HEK293 (cell line): ENCODE results near the gene POP7.
A peak's percentile ranks its signal among the peaks of the same experiment; 100 is the strongest.

Experiments
- BCL11B ChIP-seq: fragments of 450-650 bp; formaldehyde crosslinking; IDR thresholded peaks from 2 replicates; pipeline ENCODE4 v1.5.1; 2016; ENCODE audit warnings: low read depth, missing biosample characterization, missing genetic modification characterization
- EGR2 ChIP-seq: fragments of 450-650 bp; formaldehyde crosslinking; IDR thresholded peaks from 2 replicates; pipeline ENCODE4 v1.5.1; 2016; ENCODE audit warnings: low read depth, missing biosample characterization, missing genetic modification characterization
- GLIS1 ChIP-seq: fragments of 450-650 bp; formaldehyde crosslinking; IDR thresholded peaks from 2 replicates; pipeline ENCODE4 v1.5.1; 2016; ENCODE audit warnings: missing biosample characterization, missing genetic modification characterization
- HIC1 ChIP-seq: fragments of 450-650 bp; formaldehyde crosslinking; IDR thresholded peaks from 2 replicates; pipeline ENCODE4 v1.5.1; 2016; ENCODE audit warnings: missing biosample characterization, missing genetic modification characterization
- IKZF3 ChIP-seq: fragments of 450-650 bp; IDR thresholded peaks from 2 replicates; pipeline ENCODE4 v1.5.0; 2018; ENCODE audit warnings: missing biosample characterization, mild to moderate bottlenecking, missing genetic modification characterization, moderate library complexity
- KLF8 ChIP-seq: fragments of 450-650 bp; formaldehyde crosslinking; IDR thresholded peaks from 2 replicates; pipeline ENCODE4 v1.5.1; 2016; ENCODE audit warnings: missing biosample characterization, missing genetic modification characterization
- MYNN ChIP-seq: fragments of 450-650 bp; formaldehyde crosslinking; IDR thresholded peaks from 2 replicates; pipeline ENCODE4 v1.5.1; 2016; ENCODE audit warnings: missing biosample characterization, missing genetic modification characterization, borderline replicate concordance
- RBAK ChIP-seq: fragments of 450-650 bp; formaldehyde crosslinking; IDR thresholded peaks from 2 replicates; pipeline ENCODE4 v1.5.1; 2016; ENCODE audit warnings: missing biosample characterization, missing genetic modification characterization
- SALL2 ChIP-seq: fragments of 450-650 bp; formaldehyde crosslinking; IDR thresholded peaks from 2 replicates; pipeline ENCODE4 v1.5.0; 2017; ENCODE audit warnings: missing biosample characterization, mild to moderate bottlenecking, missing genetic modification characterization, borderline replicate concordance
- SCRT1 ChIP-seq: fragments of 450-650 bp; formaldehyde crosslinking; IDR thresholded peaks from 2 replicates; pipeline ENCODE4 v1.5.1; 2016; ENCODE audit warnings: missing biosample characterization, missing genetic modification characterization, borderline replicate concordance
- TSHZ1 ChIP-seq: fragments of 450-650 bp; formaldehyde crosslinking; IDR thresholded peaks from 2 replicates; pipeline ENCODE4 v1.5.1; 2016; ENCODE audit warnings: missing biosample characterization, missing genetic modification characterization, borderline replicate concordance
- YY1 ChIP-seq: fragments of 450-650 bp; formaldehyde crosslinking; IDR thresholded peaks from 2 replicates; pipeline ENCODE4 v1.5.1; 2018; ENCODE audit warnings: missing biosample characterization, missing genetic modification characterization
- ZBTB20 ChIP-seq: fragments of 450-650 bp; formaldehyde crosslinking; IDR thresholded peaks from 2 replicates; pipeline ENCODE4 v1.5.1; 2016; ENCODE audit warnings: missing biosample characterization, missing genetic modification characterization
- ZNF114 ChIP-seq: fragments of 450-650 bp; formaldehyde crosslinking; IDR thresholded peaks from 2 replicates; pipeline ENCODE4 v1.5.0; 2017; ENCODE audit warnings: missing biosample characterization, missing genetic modification characterization
- ZNF132 ChIP-seq: fragments of 450-650 bp; formaldehyde crosslinking; IDR thresholded peaks from 2 replicates; pipeline ENCODE4 v1.5.1; 2017; ENCODE audit warnings: missing biosample characterization, missing genetic modification characterization, borderline replicate concordance
- ZNF140 ChIP-seq: fragments of 450-650 bp; formaldehyde crosslinking; IDR thresholded peaks from 2 replicates; pipeline ENCODE4 v1.5.1; 2016; ENCODE audit warnings: missing biosample characterization, missing genetic modification characterization
- ZNF211 ChIP-seq: fragments of 450-650 bp; formaldehyde crosslinking; IDR thresholded peaks from 2 replicates; pipeline ENCODE4 v1.5.1; 2016; ENCODE audit warnings: low read depth, missing biosample characterization, missing genetic modification characterization
- ZNF37A ChIP-seq: fragments of 450-650 bp; IDR thresholded peaks from 2 replicates; pipeline ENCODE4 v1.5.1; 2018; ENCODE audit warnings: missing biosample characterization, missing genetic modification characterization
- ZNF394 ChIP-seq: fragments of 450-650 bp; formaldehyde crosslinking; IDR thresholded peaks from 2 replicates; pipeline ENCODE4 v1.5.1; 2016; ENCODE audit warnings: missing biosample characterization, missing genetic modification characterization, mild to moderate bottlenecking, moderate library complexity, borderline replicate concordance
- ZNF561 ChIP-seq: fragments of 450-650 bp; IDR thresholded peaks from 2 replicates; pipeline ENCODE4 v1.5.1; 2018; ENCODE audit warnings: missing biosample characterization, missing genetic modification characterization, borderline replicate concordance
- ZNF626 ChIP-seq: fragments of 450-650 bp; sonication (Bioruptor Pico); formaldehyde crosslinking; IDR thresholded peaks from 2 replicates; pipeline ENCODE4 v1.5.1; 2018; ENCODE audit warnings: missing biosample characterization, missing genetic modification characterization, inconsistent platforms
- ZNF670 ChIP-seq: fragments of 450-650 bp; formaldehyde crosslinking; IDR thresholded peaks from 2 replicates; pipeline ENCODE4 v1.5.1; 2016; ENCODE audit warnings: missing biosample characterization, missing genetic modification characterization, low read depth
- ZNF677 ChIP-seq: fragments of 450-650 bp; IDR thresholded peaks from 2 replicates; pipeline ENCODE4 v1.5.0; 2018; ENCODE audit warnings: missing biosample characterization, mild to moderate bottlenecking, missing genetic modification characterization, moderate library complexity
- ZNF701 ChIP-seq: fragments of 450-650 bp; formaldehyde crosslinking; IDR thresholded peaks from 2 replicates; pipeline ENCODE4 v1.5.1; 2016; ENCODE audit warnings: missing biosample characterization, missing genetic modification characterization
- ZNF747 ChIP-seq: fragments of 450-650 bp; formaldehyde crosslinking; IDR thresholded peaks from 2 replicates; pipeline ENCODE4 v1.5.1; 2016; ENCODE audit warnings: missing biosample characterization, missing genetic modification characterization
- ZNF776 ChIP-seq: fragments of 450-650 bp; formaldehyde crosslinking; IDR thresholded peaks from 2 replicates; pipeline ENCODE4 v1.5.0; 2017; ENCODE audit warnings: missing biosample characterization, missing genetic modification characterization, borderline replicate concordance
- ZNF785 ChIP-seq: fragments of 450-650 bp; formaldehyde crosslinking; IDR thresholded peaks from 2 replicates; pipeline ENCODE4 v1.5.1; 2016; ENCODE audit warnings: missing biosample characterization, missing genetic modification characterization
- ZNF792 ChIP-seq: fragments of 450-650 bp; formaldehyde crosslinking; IDR thresholded peaks from 2 replicates; pipeline ENCODE4 v1.5.1; 2016; ENCODE audit warnings: missing biosample characterization, missing genetic modification characterization
- TF ChIP-seq, protein P1 (sequence below): fragments of 450-650 bp; formaldehyde crosslinking; IDR thresholded peaks from 2 replicates; pipeline ENCODE4 v1.5.1; 2016; ENCODE audit warnings: missing biosample characterization, missing genetic modification characterization
- TF ChIP-seq, protein P2 (sequence below): fragments of 450-650 bp; IDR thresholded peaks from 2 replicates; pipeline ENCODE4 v1.5.1; 2018; ENCODE audit warnings: missing biosample characterization, mild to moderate bottlenecking, missing genetic modification characterization

POP7 gene

DNA sequence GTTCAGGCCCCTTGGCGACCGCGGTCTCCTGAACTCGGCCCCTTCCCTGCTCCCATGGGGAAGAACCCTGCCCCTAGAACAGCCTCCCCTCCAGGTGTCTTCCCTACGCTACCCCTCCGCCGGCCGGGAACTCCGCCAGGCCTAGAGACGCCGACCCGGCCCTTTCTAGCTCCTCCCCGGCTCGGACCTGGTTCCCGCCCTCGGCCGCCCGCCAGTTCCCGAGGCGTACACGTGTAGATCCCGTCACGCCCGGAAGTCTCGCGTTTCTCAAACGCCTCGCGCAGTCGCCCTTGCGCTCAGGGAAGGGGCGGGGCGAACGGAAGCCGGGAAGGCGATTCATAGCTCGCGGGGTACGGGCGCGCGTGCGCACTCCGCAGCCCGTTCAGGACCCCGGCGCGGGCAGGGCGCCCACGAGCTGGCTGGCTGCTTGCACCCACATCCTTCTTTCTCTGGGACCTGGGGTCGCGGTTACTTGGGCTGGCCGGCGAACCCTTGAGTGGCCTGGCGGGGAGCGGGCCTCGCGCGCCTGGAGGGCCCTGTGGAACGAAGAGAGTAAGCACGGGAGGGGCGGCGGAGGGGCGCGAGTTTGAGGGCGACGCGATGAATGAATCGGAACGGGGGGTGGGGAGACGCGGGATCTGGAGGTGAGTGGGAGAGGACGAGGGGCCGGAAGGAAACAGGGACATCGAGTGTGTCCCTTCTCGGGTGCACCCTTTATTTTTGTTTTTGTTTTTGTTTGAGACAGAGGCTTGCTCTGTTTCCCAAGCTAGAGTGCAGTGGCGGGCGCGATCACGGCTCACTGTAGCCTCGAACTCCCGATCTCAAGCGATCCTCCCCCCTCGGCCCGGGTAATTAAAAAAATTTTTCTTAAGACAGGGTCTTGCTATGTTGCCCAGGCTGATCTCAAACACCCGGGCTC lies at the start of gene POP7 (continued):
- TF ChIP-seq ZBTB20 (peak; percentile 76; the same call in 1 of the 2 replicates), HIC1 (tag by site-specific recombination) (peak; percentile 17; the same call in 1 of the 2 replicates), YY1 (tag by site-specific recombination) (no peak), ZNF394 (peak; percentile 100), ZNF140 (tag by site-specific recombination) (no peak), TSHZ1 (tag by site-specific recombination) (no peak), EGR2 (tag by site-specific recombination) (peak; percentile 86), ZNF670 (tag by site-specific recombination) (no peak), BCL11B (no peak), ZNF792 (tag by site-specific recombination) (no peak), SCRT1 (tag by site-specific recombination) (no peak), IKZF3 (peak; percentile 80), MYNN (tag by site-specific recombination) (no peak), ZNF677 (tag by site-specific recombination) (no peak), ZNF701 (tag by site-specific recombination) (no peak), SALL2 (no peak), GLIS1 (0 out of 2 replicates have a peak, but pooled peaks have one; percentile 17), ZNF37A (tag by site-specific recombination) (no peak), ZNF132 (no peak), ZNF211 (tag by site-specific recombination) (no peak), ZNF626 (tag by site-specific recombination) (no peak), ZNF747 (tag by site-specific recombination) (no peak), ZNF561 (tag by site-specific recombination) (0 out of 2 replicates have a peak, but pooled peaks have one; percentile 49), RBAK (tag by site-specific recombination) (no peak), ZNF785 (0 out of 2 replicates have a peak, but pooled peaks have one; percentile 74), KLF8 (peak; percentile 70), ZNF776 (no peak), ZNF114 (tag by site-specific recombination) (no peak)
- TF ChIP-seq, protein P1, sequence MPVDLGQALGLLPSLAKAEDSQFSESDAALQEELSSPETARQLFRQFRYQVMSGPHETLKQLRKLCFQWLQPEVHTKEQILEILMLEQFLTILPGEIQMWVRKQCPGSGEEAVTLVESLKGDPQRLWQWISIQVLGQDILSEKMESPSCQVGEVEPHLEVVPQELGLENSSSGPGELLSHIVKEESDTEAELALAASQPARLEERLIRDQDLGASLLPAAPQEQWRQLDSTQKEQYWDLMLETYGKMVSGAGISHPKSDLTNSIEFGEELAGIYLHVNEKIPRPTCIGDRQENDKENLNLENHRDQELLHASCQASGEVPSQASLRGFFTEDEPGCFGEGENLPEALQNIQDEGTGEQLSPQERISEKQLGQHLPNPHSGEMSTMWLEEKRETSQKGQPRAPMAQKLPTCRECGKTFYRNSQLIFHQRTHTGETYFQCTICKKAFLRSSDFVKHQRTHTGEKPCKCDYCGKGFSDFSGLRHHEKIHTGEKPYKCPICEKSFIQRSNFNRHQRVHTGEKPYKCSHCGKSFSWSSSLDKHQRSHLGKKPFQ (tag by site-specific recombination), result no peak
- TF ChIP-seq, protein P2, sequence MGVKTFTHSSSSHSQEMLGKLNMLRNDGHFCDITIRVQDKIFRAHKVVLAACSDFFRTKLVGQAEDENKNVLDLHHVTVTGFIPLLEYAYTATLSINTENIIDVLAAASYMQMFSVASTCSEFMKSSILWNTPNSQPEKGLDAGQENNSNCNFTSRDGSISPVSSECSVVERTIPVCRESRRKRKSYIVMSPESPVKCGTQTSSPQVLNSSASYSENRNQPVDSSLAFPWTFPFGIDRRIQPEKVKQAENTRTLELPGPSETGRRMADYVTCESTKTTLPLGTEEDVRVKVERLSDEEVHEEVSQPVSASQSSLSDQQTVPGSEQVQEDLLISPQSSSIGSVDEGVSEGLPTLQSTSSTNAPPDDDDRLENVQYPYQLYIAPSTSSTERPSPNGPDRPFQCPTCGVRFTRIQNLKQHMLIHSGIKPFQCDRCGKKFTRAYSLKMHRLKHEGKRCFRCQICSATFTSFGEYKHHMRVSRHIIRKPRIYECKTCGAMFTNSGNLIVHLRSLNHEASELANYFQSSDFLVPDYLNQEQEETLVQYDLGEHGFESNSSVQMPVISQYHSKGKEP (tag by site-specific recombination), result no peak
